K562 (cell line): Measurements from ENCODE around the gene PKD1L1. TPM values are rescaled to one million over a fixed set of nuclear protein-coding genes. Genes with fewer than 3 reads are reported as not detected.

ENCODE experiments used
- ATAC-seq: fragments of 200-7000 bp; cut with Tn5 transposase; 3 replicates; pipeline ENCODE4 v1.9.1; 2020; ENCODE audit warnings: moderate library complexity
- BruUV-seq: library from RNA; stranded (reverse); fragments of 400-500 nt; replicated peaks from 2 replicates; lab custom pipeline; 2021; lab: Mats Ljungman, UMichigan
- CTCF ChIA-PET: fragments of 300-600 bp; formaldehyde crosslinking; extraction: SDS; loops from one replicate; lab custom pipeline; 2021; ENCODE audit warnings: low intra/inter-chr PET ratio; lab: Yijun Ruan, JAX
- POLR2A ChIA-PET: fragments of 300-600, 350-650 bp; sonication (Branson Sonifier 250); formaldehyde crosslinking; extraction: SDS; loops from one replicate; lab custom pipeline; 2021; ENCODE audit warnings: antibody characterized with exemption, inconsistent platforms; lab: Yijun Ruan, JAX
- DNase-seq, 4 experiments: peaks; one replicate each; pipeline versions ENCODE4 v3.0.0 to v3.0.0-alpha.2; 2011 to 2018; ENCODE audit warnings: low spot score in 3 of 4, mixed read lengths in 3 of 4; ENCODE audit errors: extremely low read depth in 1 of 4
- FAIRE-seq: peaks from 2 replicates; lab custom pipeline; 2011; peaks lifted over from hg19 to GRCh38; lab: Jason Lieb, UNC
- H2AFZ ChIP-seq: 2 replicates; pipeline ENCODE4 v1.6.0; 2011; ENCODE audit warnings: low read depth, low read length, control low read depth, inconsistent platforms
- H3K27ac ChIP-seq: fragments of 200-600 bp; 3 replicates; pipeline ENCODE4 v1.8.0; 2011; ENCODE audit warnings: low read depth, mild to moderate bottlenecking, control low read depth, inconsistent platforms, low read length, moderate library complexity, mixed read lengths; ENCODE audit errors: extremely low read depth
- H3K27me3 ChIP-seq, 2 experiments: fragments of 300-600 bp in 1 of 2; 2 replicates in 1 of 2; 3 replicates in 1 of 2; pipeline versions ENCODE4 v1.6.0 to v1.8.0; 2011; ENCODE audit warnings: inconsistent platforms in 2 of 2, low read length in 2 of 2, mild to moderate bottlenecking in 1 of 2, mixed read lengths in 1 of 2, moderate library complexity in 1 of 2; ENCODE audit not compliant: control insufficient read depth in 2 of 2, insufficient read depth in 2 of 2
- H3K36me3 ChIP-seq: fragments of 300-600 bp; 3 replicates; pipeline ENCODE4 v1.8.0; 2011; ENCODE audit warnings: mild to moderate bottlenecking, low read length, inconsistent platforms; ENCODE audit not compliant: control insufficient read depth, insufficient read depth
- H3K4me1 ChIP-seq, 2 experiments: fragments of 200-600 bp in 1 of 2; replicated peaks in 1 of 2; 2 replicates in 1 of 2; 3 replicates in 1 of 2; pipeline versions ENCODE4 v1.5.1 to v1.8.0; 2011; ENCODE audit warnings: inconsistent platforms in 2 of 2, low read length in 2 of 2, mild to moderate bottlenecking in 1 of 2, mixed read lengths in 1 of 2, moderate library complexity in 1 of 2; ENCODE audit not compliant: control insufficient read depth in 2 of 2, insufficient read depth in 2 of 2
- H3K4me2 ChIP-seq: 2 replicates; pipeline ENCODE4 v1.6.1; 2011; ENCODE audit warnings: low read length, control low read depth, inconsistent platforms, mixed read lengths; ENCODE audit not compliant: insufficient read depth
- H3K4me3 ChIP-seq: fragments of 200-600 bp; sonication (generic), shearing (Covaris generic); 2 replicates; pipeline ENCODE4 v1.5.1; 2016; ENCODE audit warnings: control low read depth, inconsistent platforms
- H3K79me2 ChIP-seq: fragments of 200-600 bp; 3 replicates; pipeline ENCODE4 v1.8.0; 2011; ENCODE audit warnings: low read length, inconsistent platforms; ENCODE audit not compliant: control insufficient read depth, insufficient read depth
- H3K9ac ChIP-seq, 2 experiments: 2 replicates each; pipeline versions ENCODE4 v1.6.0 to v1.6.1; 2011; ENCODE audit warnings: low read depth in 2 of 2, low read length in 2 of 2, control low read depth in 1 of 2, inconsistent platforms in 1 of 2, mild to moderate bottlenecking in 1 of 2, mixed read lengths in 1 of 2; ENCODE audit not compliant: insufficient read depth in 1 of 2
- H3K9me1 ChIP-seq: one replicate; pipeline ENCODE4 v1.6.0; 2011; ENCODE audit warnings: inconsistent platforms, mild to moderate bottlenecking, low read length, moderate library complexity; ENCODE audit not compliant: control insufficient read depth, insufficient read depth
- H3K9me3 ChIP-seq: replicated peaks from 2 replicates; pipeline ENCODE4 v1.5.1; 2011; ENCODE audit warnings: low read depth, low read length, inconsistent platforms; ENCODE audit not compliant: control insufficient read depth, insufficient read depth
- H4K20me1 ChIP-seq: replicated peaks from 2 replicates; pipeline ENCODE4 v1.6.1; 2011; ENCODE audit warnings: low read length, inconsistent platforms, mixed read lengths; ENCODE audit not compliant: control insufficient read depth, insufficient read depth
- CBFA2T3 ChIP-seq: fragments of 450-650 bp; IDR thresholded peaks from 2 replicates; pipeline ENCODE4 v1.6.1; 2017
- FOSL1 ChIP-seq: fragments of 200-800 bp; sonication (Bioruptor generic); conservative IDR thresholded peaks from 2 replicates; pipeline ENCODE4 v1.6.1; 2016; ENCODE audit warnings: missing genetic modification characterization, missing compliant biosample characterization
- HMG20B ChIP-seq: fragments of 250-450 bp; sonication (Bioruptor Pico); IDR thresholded peaks from 2 replicates; pipeline ENCODE4 v1.5.0; 2021; ENCODE audit warnings: mild to moderate bottlenecking
- IRF2 ChIP-seq: sonication (generic); formaldehyde crosslinking; IDR thresholded peaks from 2 replicates; pipeline ENCODE4 v1.8.1; 2022; ENCODE audit warnings: mild to moderate bottlenecking, missing genetic modification reagents
- L3MBTL2 ChIP-seq: fragments of 450-650 bp; IDR thresholded peaks from 2 replicates; pipeline ENCODE4 v1.6.1; 2016; ENCODE audit warnings: mild to moderate bottlenecking, moderate library complexity
- MEF2A ChIP-seq: IDR thresholded peaks from 2 replicates; pipeline ENCODE4 v1.6.1; 2011; ENCODE audit warnings: low read depth, mild to moderate bottlenecking, low read length, moderate library complexity; ENCODE audit not compliant: control insufficient read depth
- NCOA2 ChIP-seq, 2 experiments: fragments of 450-650 bp; IDR thresholded peaks; 2 replicates each; pipeline ENCODE4 v1.6.1; 2018; ENCODE audit warnings: mild to moderate bottlenecking in 2 of 2, moderate library complexity in 1 of 2; ENCODE audit not compliant: partially characterized antibody in 2 of 2
- NFE2 ChIP-seq: IDR thresholded peaks from 2 replicates; pipeline ENCODE4 v1.6.1; 2014; ENCODE audit warnings: antibody characterized with exemption, low read depth
- RAD21 ChIP-seq, 2 experiments: fragments of 250-450 bp in 1 of 2; fragments of 450-650 bp in 1 of 2; sonication (Bioruptor Pico) in 1 of 2; formaldehyde crosslinking in 1 of 2; IDR thresholded peaks in 1 of 2; conservative IDR thresholded peaks in 1 of 2; 2 replicates each; pipeline versions ENCODE4 v1.4.0 to v1.8.0; 2020 to 2022; ENCODE audit warnings: mild to moderate bottlenecking in 2 of 2, moderate library complexity in 1 of 2
- SLC30A9 ChIP-seq: fragments of 250-450 bp; sonication (Bioruptor Pico); IDR thresholded peaks from 2 replicates; pipeline ENCODE4 v1.8.0; 2022; ENCODE audit warnings: mild to moderate bottlenecking, moderate library complexity
- TBL1XR1 ChIP-seq, 2 experiments: IDR thresholded peaks; 2 replicates each; pipeline ENCODE4 v1.6.1; 2012; ENCODE audit warnings: improper control_type of control experiment in 2 of 2, low read length in 2 of 2, mild to moderate bottlenecking in 1 of 2
- WGBS: fragments of 100-300 bp; shearing (Covaris generic); methylation state at CpG from one replicate; pipeline ENCODE4 v1.1.6; 2016; ENCODE audit warnings: low coverage, mixed read lengths; ENCODE audit not compliant: insufficient coverage; ENCODE audit errors: missing lambda C conversion rate; 5-methylcytosine and 5-hydroxymethylcytosine counted together
- in situ Hi-C: fragments of 300-500 bp; cut with MboI; formaldehyde crosslinking; loops from 4 replicates; pipeline ENCODE4 v1.15.0; 2018; ENCODE audit warnings: inconsistent platforms, mixed read lengths
- intact Hi-C: fragments of 100-400 bp; cut with micrococcal nuclease; formaldehyde crosslinking; loops from 2 replicates; pipeline ENCODE4 v1.14.2; 2022
- polyA plus RNA-seq, 8 experiments: library from polyadenylated mRNA; depleted of rRNA in 4 of 8; stranded (reverse) in 5 of 8; unstranded in 3 of 8; fragments of >200 nt; fragmentation: Nextera tagmentation in 2 of 8; fragmentation: Illumina TruSeq in 1 of 8; extraction: Ambion mirVana in 2 of 8; extraction: Trizol in 1 of 8; gene quantifications; 2 replicates each; pipeline versions ENCODE4 v1.2.1 to v1.2.3, GENCODE V29; 2011 to 2014; ENCODE audit warnings: inconsistent platforms in 1 of 8, missing spikeins in 1 of 8
- total RNA-seq, 7 experiments: library from RNA; depleted of rRNA in 6 of 7; stranded (reverse); fragments of >200 nt in 6 of 7; fragmentation: Illumina TruSeq in 2 of 7; extraction: Trizol in 2 of 7; gene quantifications; 2 replicates each; pipeline versions ENCODE4 v1.2.1 to v1.2.3, GENCODE V29; 2011 to 2021; ENCODE audit warnings: low replicate concordance in 1 of 7
- TF ChIP-seq, protein P1 (sequence below): sonication (generic); formaldehyde crosslinking; IDR thresholded peaks from 2 replicates; pipeline ENCODE4 v1.8.0; 2022; ENCODE audit warnings: missing genetic modification reagents, mild to moderate bottlenecking, borderline replicate concordance
- TF ChIP-seq, protein P2 (sequence below), 2 experiments: fragments of 450-650 bp in 1 of 2; sonication (generic) in 1 of 2; formaldehyde crosslinking in 1 of 2; IDR thresholded peaks in 1 of 2; conservative IDR thresholded peaks in 1 of 2; 2 replicates each; pipeline versions ENCODE4 v1.6.1 to v1.8.1; 2016 to 2023; ENCODE audit warnings: mild to moderate bottlenecking in 2 of 2, moderate library complexity in 2 of 2, inconsistent platforms in 1 of 2, missing genetic modification reagents in 1 of 2
- TF ChIP-seq, protein P3 (sequence below): sonication (generic); formaldehyde crosslinking; IDR thresholded peaks from 2 replicates; pipeline ENCODE4 v1.8.0; 2022; ENCODE audit warnings: mild to moderate bottlenecking, missing genetic modification reagents

PKD1L1 gene
- total and polyA plus RNA-seq, 9 of the 15 experiments (the other 6 are each of a cell fraction or from before 2014, with no cell fraction given) = 0.01 to 0.02 TPM; not detected in 7

DNA sequence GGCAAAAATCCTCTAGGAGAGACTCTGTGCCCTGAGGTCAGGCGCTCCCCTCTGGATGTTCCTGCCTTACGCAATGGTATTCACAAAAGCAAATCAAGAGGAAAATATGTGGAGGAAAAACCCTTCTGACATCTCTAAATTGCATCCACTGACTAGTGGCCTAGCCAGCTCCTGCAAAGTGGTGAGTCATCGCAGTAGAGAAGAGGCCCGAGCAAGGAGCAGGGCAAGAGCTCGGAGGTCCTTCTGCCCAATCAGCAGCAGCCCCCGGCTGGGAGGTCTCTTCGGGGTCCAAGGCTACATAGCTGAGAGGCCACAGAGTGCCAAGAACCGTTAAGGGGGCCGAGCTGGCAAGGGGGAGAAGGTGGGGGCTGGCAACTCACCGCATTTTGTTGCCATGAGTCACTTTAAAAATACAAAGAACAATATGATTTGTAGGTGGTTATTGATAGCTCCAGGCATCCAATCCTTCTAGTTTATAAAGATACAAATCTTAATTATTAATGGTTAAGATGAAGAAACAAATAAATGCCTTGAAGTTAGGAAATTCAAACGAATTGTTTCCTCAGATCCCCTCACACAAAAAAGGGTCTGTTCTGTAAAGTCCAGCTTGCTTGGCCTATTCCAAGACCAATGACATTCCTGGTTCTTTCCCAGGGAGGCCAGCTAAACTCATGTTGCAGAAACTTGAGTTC lies 161.6 kb downstream of the PKD1L1 start:
- ChIA-PET CTCF (no interaction called here), POLR2A (interaction anchor here (0.8 kb wide), 1 partner anchor 28 kb away, joined by 3 read pairs; no protein-coding TSS in a partner anchor)
- WGBS = 0% methylated on average over 10 of the region's 11 CpGs
- Histone ChIP-seq H3K9ac (no peak overlapping the region), H2AFZ (no peak overlapping the region), H3K4me1 (no peaks in the 10 kb centered on the region), H3K4me2 (no peak overlapping the region), H3K27me3 (no peaks in the 10 kb centered on the region; a peak in 1 of 5 replicates), H3K4me3 (no peak overlapping the region), H3K79me2 (no peaks in the 10 kb centered on the region), H3K9me1 (no peaks in the 10 kb centered on the region), H3K9me3 (no peaks in the 10 kb centered on the region), H3K27ac (no peak overlapping the region), H3K36me3 (no peaks in the 10 kb centered on the region), H4K20me1 (no peaks in the 10 kb centered on the region)
- in situ Hi-C loops = no loop called here
- ATAC-seq (no peak), FAIRE-seq (no peak), DNase-seq (no peak)
- intact Hi-C loops = no loop called here
- no TSS peak for BruUV-seq
- TF ChIP-seq SLC30A9 (CRISPR knock-in tag) = no peak
- TF ChIP-seq, protein P1, sequence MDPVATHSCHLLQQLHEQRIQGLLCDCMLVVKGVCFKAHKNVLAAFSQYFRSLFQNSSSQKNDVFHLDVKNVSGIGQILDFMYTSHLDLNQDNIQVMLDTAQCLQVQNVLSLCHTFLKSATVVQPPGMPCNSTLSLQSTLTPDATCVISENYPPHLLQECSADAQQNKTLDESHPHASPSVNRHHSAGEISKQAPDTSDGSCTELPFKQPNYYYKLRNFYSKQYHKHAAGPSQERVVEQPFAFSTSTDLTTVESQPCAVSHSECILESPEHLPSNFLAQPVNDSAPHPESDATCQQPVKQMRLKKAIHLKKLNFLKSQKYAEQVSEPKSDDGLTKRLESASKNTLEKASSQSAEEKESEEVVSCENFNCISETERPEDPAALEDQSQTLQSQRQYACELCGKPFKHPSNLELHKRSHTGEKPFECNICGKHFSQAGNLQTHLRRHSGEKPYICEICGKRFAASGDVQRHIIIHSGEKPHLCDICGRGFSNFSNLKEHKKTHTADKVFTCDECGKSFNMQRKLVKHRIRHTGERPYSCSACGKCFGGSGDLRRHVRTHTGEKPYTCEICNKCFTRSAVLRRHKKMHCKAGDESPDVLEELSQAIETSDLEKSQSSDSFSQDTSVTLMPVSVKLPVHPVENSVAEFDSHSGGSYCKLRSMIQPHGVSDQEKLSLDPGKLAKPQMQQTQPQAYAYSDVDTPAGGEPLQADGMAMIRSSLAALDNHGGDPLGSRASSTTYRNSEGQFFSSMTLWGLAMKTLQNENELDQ = no peak
- no peak for TF ChIP-seq IRF2
- peak; percentile 24; the same call in 1 of the 2 replicates for TF ChIP-seq NFE2
- no peak for TF ChIP-seq L3MBTL2
- TF ChIP-seq HMG20B (CRISPR knock-in tag) = no peak
- no peak for TF ChIP-seq NCOA2 (IDR thresholded peaks at IDR 0.05; ENCODE audit: partially characterized antibody in 2 of 2)
- TF ChIP-seq, protein P2, sequence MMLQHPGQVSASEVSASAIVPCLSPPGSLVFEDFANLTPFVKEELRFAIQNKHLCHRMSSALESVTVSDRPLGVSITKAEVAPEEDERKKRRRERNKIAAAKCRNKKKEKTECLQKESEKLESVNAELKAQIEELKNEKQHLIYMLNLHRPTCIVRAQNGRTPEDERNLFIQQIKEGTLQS (IDR thresholded peaks at IDR 0.05) = peak; percentile 31; the same call in 1 of the 2 replicates
- TF ChIP-seq, protein P2 (CRISPR knock-in tag; conservative IDR thresholded peaks at IDR 0.05) = no peak
- no peak for TF ChIP-seq CBFA2T3
- TF ChIP-seq, protein P3, sequence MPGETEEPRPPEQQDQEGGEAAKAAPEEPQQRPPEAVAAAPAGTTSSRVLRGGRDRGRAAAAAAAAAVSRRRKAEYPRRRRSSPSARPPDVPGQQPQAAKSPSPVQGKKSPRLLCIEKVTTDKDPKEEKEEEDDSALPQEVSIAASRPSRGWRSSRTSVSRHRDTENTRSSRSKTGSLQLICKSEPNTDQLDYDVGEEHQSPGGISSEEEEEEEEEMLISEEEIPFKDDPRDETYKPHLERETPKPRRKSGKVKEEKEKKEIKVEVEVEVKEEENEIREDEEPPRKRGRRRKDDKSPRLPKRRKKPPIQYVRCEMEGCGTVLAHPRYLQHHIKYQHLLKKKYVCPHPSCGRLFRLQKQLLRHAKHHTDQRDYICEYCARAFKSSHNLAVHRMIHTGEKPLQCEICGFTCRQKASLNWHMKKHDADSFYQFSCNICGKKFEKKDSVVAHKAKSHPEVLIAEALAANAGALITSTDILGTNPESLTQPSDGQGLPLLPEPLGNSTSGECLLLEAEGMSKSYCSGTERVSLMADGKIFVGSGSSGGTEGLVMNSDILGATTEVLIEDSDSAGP = no peak
- TF ChIP-seq TBL1XR1 (IDR thresholded peaks at IDR 0.05; ENCODE audit: low read length in 2 of 2) = no peak
- no peak for TF ChIP-seq RAD21 (CRISPR knock-in tag; conservative IDR thresholded peaks at IDR 0.05 in 1 of 2, IDR thresholded peaks at IDR 0.05 in 1 of 2)
- TF ChIP-seq MEF2A = no peak
- 0 out of 2 replicates have a peak, but pooled peaks have one; percentile 19 for TF ChIP-seq FOSL1
